KMS-11 (cell line): ENCODE measurements around the gene CCL21.

Experiments
- H2AFZ ChIP-seq: fragments of 200-600 bp; sonication (generic); 2 replicates; pipeline ENCODE4 v1.6.1; 2016; ENCODE audit warnings: antibody characterized with exemption, mixed run types, low read depth
- H3K27ac ChIP-seq: fragments of 200-600 bp; sonication (generic); 2 replicates; pipeline ENCODE4 v1.6.1; 2016; ENCODE audit warnings: mild to moderate bottlenecking, mixed run types
- H3K27me3 ChIP-seq: fragments of 200-600 bp; sonication (generic); 2 replicates; pipeline ENCODE4 v1.6.1; 2017; ENCODE audit warnings: mild to moderate bottlenecking, low read depth, mixed run types, moderate library complexity; ENCODE audit not compliant: insufficient read depth
- H3K36me3 ChIP-seq: fragments of 200-600 bp; sonication (generic); 2 replicates; pipeline ENCODE4 v1.6.1; 2017; ENCODE audit warnings: mild to moderate bottlenecking, mixed run types; ENCODE audit not compliant: insufficient read depth
- H3K4me1 ChIP-seq: fragments of 200-600 bp; sonication (generic); 2 replicates; pipeline ENCODE4 v1.6.1; 2016; ENCODE audit warnings: mild to moderate bottlenecking, low read depth, mixed run types; ENCODE audit not compliant: poor library complexity, severe bottlenecking
- H3K4me2 ChIP-seq: fragments of 200-600 bp; sonication (generic); 2 replicates; pipeline ENCODE4 v1.7.0; 2016; ENCODE audit warnings: mild to moderate bottlenecking, mixed run types
- H3K4me3 ChIP-seq: fragments of 200-600 bp; sonication (generic); IDR thresholded peaks from 2 replicates; pipeline ENCODE4 v1.6.1; 2017; ENCODE audit warnings: low read depth, low read length, mixed read lengths; ENCODE audit not compliant: insufficient read depth
- H3K79me2 ChIP-seq: fragments of 200-600 bp; sonication (generic); 2 replicates; pipeline ENCODE4 v1.6.1; 2016; ENCODE audit warnings: low read depth, mixed run types; ENCODE audit not compliant: insufficient read depth
- H3K9ac ChIP-seq: fragments of 200-600 bp; sonication (generic); 2 replicates; pipeline ENCODE4 v1.6.1; 2016; ENCODE audit warnings: mild to moderate bottlenecking, mixed run types
- H4K20me1 ChIP-seq: fragments of 200-600 bp; sonication (generic); 2 replicates; pipeline ENCODE4 v1.6.1; 2016; ENCODE audit warnings: mild to moderate bottlenecking, mixed run types; ENCODE audit not compliant: insufficient read depth
- TF ChIP-seq, protein P1 (sequence below): fragments of 200-600 bp; sonication (generic); conservative IDR thresholded peaks from 2 replicates; pipeline ENCODE4 v1.6.1; 2017; ENCODE audit warnings: low read depth, mild to moderate bottlenecking, antibody characterized with exemption, low read length, moderate library complexity, mixed read lengths

CCL21 gene

DNA sequence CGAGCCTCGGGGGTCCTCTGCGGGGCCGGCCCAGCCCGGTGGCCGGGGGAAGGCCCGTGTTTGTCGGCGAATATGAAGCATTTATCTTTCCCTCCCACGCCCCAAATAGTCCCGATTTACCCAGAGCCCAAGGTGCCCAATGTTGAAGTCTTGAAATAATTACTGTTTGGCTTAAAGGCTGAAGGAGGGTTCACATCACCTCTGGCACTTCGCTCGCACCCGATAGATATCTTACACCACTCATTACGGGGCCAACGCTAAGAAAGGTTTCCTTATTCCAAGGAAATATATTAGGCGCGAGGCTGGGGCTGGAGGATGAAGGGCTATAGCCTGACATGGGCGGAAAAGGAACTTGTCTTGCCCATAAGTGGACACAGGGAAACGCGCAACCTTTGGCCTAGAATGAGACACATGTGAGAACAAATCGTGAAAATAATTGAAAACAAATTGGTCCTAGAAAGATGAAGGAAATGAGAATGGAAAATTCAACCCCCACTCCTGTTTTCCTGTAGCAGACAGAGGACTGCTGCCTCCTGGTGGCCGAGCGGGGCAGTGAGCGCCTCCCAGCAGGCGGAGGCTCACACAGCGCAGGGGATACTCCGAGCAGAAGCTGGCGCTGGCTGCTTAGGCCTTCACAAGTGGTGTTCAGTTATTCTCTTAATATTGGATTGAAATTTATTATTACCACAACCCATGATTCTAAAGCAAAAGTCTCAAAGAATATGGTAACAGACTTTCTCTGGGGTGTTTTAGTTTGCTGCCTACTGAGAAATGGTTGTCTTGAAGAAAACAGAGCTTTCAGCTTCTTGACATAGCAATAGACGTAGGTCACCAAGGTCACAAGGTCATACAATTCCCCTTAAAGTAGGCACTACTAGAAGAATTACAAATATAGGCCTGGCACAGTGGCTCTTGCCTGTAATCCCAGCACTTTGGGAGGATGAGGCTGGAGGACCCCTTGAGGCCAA is 7.9 kb downstream of the CCL21 start:
- H3K4me1 ChIP-seq, result peaks cover 4% of the 10 kb centered on the region
- no peaks in the 10 kb centered on the region for H4K20me1 ChIP-seq
- no peaks in the 10 kb centered on the region for H3K36me3 ChIP-seq
- no peak overlapping the region for H3K27ac ChIP-seq
- no peak overlapping the region for H3K4me3 ChIP-seq
- no peaks in the 10 kb centered on the region for H3K27me3 ChIP-seq
- TF ChIP-seq, protein P1, sequence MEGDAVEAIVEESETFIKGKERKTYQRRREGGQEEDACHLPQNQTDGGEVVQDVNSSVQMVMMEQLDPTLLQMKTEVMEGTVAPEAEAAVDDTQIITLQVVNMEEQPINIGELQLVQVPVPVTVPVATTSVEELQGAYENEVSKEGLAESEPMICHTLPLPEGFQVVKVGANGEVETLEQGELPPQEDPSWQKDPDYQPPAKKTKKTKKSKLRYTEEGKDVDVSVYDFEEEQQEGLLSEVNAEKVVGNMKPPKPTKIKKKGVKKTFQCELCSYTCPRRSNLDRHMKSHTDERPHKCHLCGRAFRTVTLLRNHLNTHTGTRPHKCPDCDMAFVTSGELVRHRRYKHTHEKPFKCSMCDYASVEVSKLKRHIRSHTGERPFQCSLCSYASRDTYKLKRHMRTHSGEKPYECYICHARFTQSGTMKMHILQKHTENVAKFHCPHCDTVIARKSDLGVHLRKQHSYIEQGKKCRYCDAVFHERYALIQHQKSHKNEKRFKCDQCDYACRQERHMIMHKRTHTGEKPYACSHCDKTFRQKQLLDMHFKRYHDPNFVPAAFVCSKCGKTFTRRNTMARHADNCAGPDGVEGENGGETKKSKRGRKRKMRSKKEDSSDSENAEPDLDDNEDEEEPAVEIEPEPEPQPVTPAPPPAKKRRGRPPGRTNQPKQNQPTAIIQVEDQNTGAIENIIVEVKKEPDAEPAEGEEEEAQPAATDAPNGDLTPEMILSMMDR, result peak; percentile 89
- no peak overlapping the region; the same call in 1 of the 2 replicates for H3K9ac ChIP-seq
- H2AFZ ChIP-seq, result peak overlapping the region; percentile 92
- no peaks in the 10 kb centered on the region for H3K79me2 ChIP-seq
- H3K4me2 ChIP-seq, result peak overlapping the region; percentile 83

GRCh38 chr9:34701023-34701768 is 8.7 kb downstream of the CCL21 start:
- Histone ChIP-seq H3K79me2 (no peaks in the 10 kb centered on the region), H3K9ac (no peak overlapping the region; the same call in 1 of the 2 replicates), H3K27me3 (no peaks in the 10 kb centered on the region), H3K4me2 (peak overlapping the region; percentile 83), H2AFZ (peak overlapping the region; percentile 92), H3K4me1 (peaks cover 4% of the 10 kb centered on the region), H3K27ac (no peak overlapping the region), H4K20me1 (no peaks in the 10 kb centered on the region), H3K4me3 (no peak overlapping the region), H3K36me3 (no peaks in the 10 kb centered on the region)
- TF ChIP-seq, protein P1, result peak; percentile 73

GRCh38 chr9:34694811-34695210 is 15.1 kb downstream of the CCL21 start:
- H3K36me3 ChIP-seq, result no peaks in the 10 kb centered on the region
- H2AFZ ChIP-seq, result no peak overlapping the region
- H3K27ac ChIP-seq, result no peak overlapping the region
- no peaks in the 10 kb centered on the region for H4K20me1 ChIP-seq
- no peak overlapping the region for H3K9ac ChIP-seq
- TF ChIP-seq, protein P1, result no peak
- H3K4me2 ChIP-seq, result no peak overlapping the region
- H3K27me3 ChIP-seq, result no peaks in the 10 kb centered on the region
- no peak overlapping the region for H3K4me3 ChIP-seq
- H3K4me1 ChIP-seq, result no peaks in the 10 kb centered on the region
- H3K79me2 ChIP-seq, result no peaks in the 10 kb centered on the region

- TF ChIP-seq, protein P1, result no peak
- Histone ChIP-seq H3K27ac (no peak overlapping the region), H3K9ac (no peak overlapping the region), H3K4me3 (no peak overlapping the region), H4K20me1 (no peaks in the 10 kb centered on the region), H3K27me3 (no peaks in the 10 kb centered on the region), H3K79me2 (no peaks in the 10 kb centered on the region), H3K36me3 (no peaks in the 10 kb centered on the region), H3K4me2 (no peak overlapping the region), H2AFZ (no peak overlapping the region), H3K4me1 (no peaks in the 10 kb centered on the region)
These were observed 16.4 kb downstream of the CCL21 start for GRCh38 chr9:34693560-34693959.
